H1 (cell line): ENCODE data around the gene AAK1. TPM values are rescaled to one million over a fixed set of nuclear protein-coding genes. Genes with fewer than 3 reads are reported as not detected.

Experiments used
- CTCF ChIA-PET: fragments of 300-600 bp; sonication (Branson Sonifier 250); formaldehyde crosslinking; loops from one replicate; lab custom pipeline; 2021; ENCODE audit not compliant: partially characterized antibody; lab: Charles Lee
- POLR2A ChIA-PET: fragments of 300-600 bp; sonication (Branson Sonifier 250); formaldehyde crosslinking; loops from one replicate; lab custom pipeline; 2021; ENCODE audit warnings: inconsistent platforms; ENCODE audit not compliant: partially characterized antibody; lab: Charles Lee
- DNase-seq, 2 experiments: peaks; one replicate each; pipeline versions ENCODE4 v3.0.0 to v3.0.0-alpha.2; 2010 to 2022; ENCODE audit warnings: low spot score in 2 of 2, low read depth in 1 of 2, mixed read lengths in 1 of 2
- FAIRE-seq: peaks from 2 replicates; lab custom pipeline; 2011; peaks lifted over from hg19 to GRCh38; lab: Jason Lieb, UNC
- H2AFZ ChIP-seq: 2 replicates; pipeline ENCODE4 v1.8.1; 2012; ENCODE audit warnings: low read length, inconsistent platforms
- H2AK5ac ChIP-seq: 2 replicates; pipeline ENCODE4 v1.6.1; 2013; ENCODE audit warnings: low read depth, low read length
- H2BK120ac ChIP-seq: replicated peaks from 2 replicates; pipeline ENCODE3; 2013; ENCODE audit warnings: low read depth, low read length, inconsistent platforms
- H2BK12ac ChIP-seq: 2 replicates; pipeline ENCODE4 v1.6.1; 2013; ENCODE audit warnings: low read depth, low read length
- H2BK15ac ChIP-seq: 2 replicates; pipeline ENCODE4 v1.6.1; 2013; ENCODE audit warnings: low read length
- H2BK20ac ChIP-seq: 2 replicates; pipeline ENCODE4 v1.6.1; 2013; ENCODE audit warnings: low read length
- H2BK5ac ChIP-seq: 2 replicates; pipeline ENCODE4 v1.6.1; 2013; ENCODE audit warnings: low read depth, low read length
- H3K14ac ChIP-seq: 2 replicates; pipeline ENCODE4 v1.6.1; 2013; ENCODE audit warnings: inconsistent platforms; ENCODE audit not compliant: insufficient read length
- H3K18ac ChIP-seq: 2 replicates; pipeline ENCODE4 v1.6.1; 2013; ENCODE audit warnings: low read length; ENCODE audit errors: extremely low read depth
- H3K23ac ChIP-seq: 2 replicates; pipeline ENCODE4 v1.6.1; 2013; ENCODE audit warnings: inconsistent platforms; ENCODE audit not compliant: insufficient read length
- H3K23me2 ChIP-seq: 2 replicates; pipeline ENCODE4 v1.6.1; 2013; ENCODE audit warnings: low read depth, low read length
- H3K27ac ChIP-seq: 2 replicates; pipeline ENCODE4 v1.6.1; 2011; ENCODE audit warnings: low read depth, low read length, inconsistent platforms
- H3K27me3 ChIP-seq, 4 experiments: replicated peaks in 1 of 4; 1 replicate in 1 of 4; 2 replicates in 3 of 4; pipeline versions ENCODE4 v1.6.1 to v1.8.1; 2011 to 2013; ENCODE audit warnings: low read length in 3 of 4, mild to moderate bottlenecking in 3 of 4, inconsistent platforms in 2 of 4, mixed read lengths in 2 of 4, moderate library complexity in 1 of 4; ENCODE audit not compliant: control insufficient read depth in 3 of 4, insufficient read depth in 3 of 4; ENCODE audit errors: extremely low read depth in 1 of 4
- H3K36me3 ChIP-seq, 4 experiments: 2 replicates each; pipeline versions ENCODE4 v1.6.1 to v1.8.1; 2011 to 2013; ENCODE audit warnings: mild to moderate bottlenecking in 4 of 4, low read length in 3 of 4, moderate library complexity in 2 of 4, control low read depth in 1 of 4, inconsistent platforms in 1 of 4; ENCODE audit not compliant: insufficient read depth in 4 of 4, control insufficient read depth in 2 of 4
- H3K4ac ChIP-seq: replicated peaks from 2 replicates; pipeline ENCODE3; 2013; ENCODE audit warnings: low read length, low read depth, mixed read lengths, inconsistent platforms; ENCODE audit not compliant: insufficient read length
- H3K4me1 ChIP-seq, 4 experiments: replicated peaks in 1 of 4; 1 replicate in 1 of 4; 2 replicates in 3 of 4; pipeline versions ENCODE4 v1.6.1 to v1.8.1; 2011 to 2013; ENCODE audit warnings: low read length in 3 of 4, inconsistent platforms in 2 of 4, mixed read lengths in 1 of 4; ENCODE audit not compliant: insufficient read depth in 4 of 4, control insufficient read depth in 3 of 4
- H3K4me2 ChIP-seq, 2 experiments: 2 replicates each; pipeline versions ENCODE4 v1.6.1 to v1.8.1; 2011 to 2013; ENCODE audit warnings: low read depth in 2 of 2, low read length in 2 of 2, control low read depth in 1 of 2, inconsistent platforms in 1 of 2, mild to moderate bottlenecking in 1 of 2; ENCODE audit not compliant: insufficient read depth in 1 of 2
- H3K4me3 ChIP-seq, 4 experiments: fragments of 200-600, 300-600 bp in 1 of 4; sonication (generic), shearing (Covaris generic), sonication (Bioruptor Twin) in 1 of 4; 2 replicates each; pipeline versions ENCODE4 v1.5.1 to v1.8.1; 2011 to 2016; ENCODE audit warnings: low read length in 4 of 4, low read depth in 3 of 4, control low read depth in 2 of 4, inconsistent platforms in 2 of 4, mild to moderate bottlenecking in 2 of 4, mixed read lengths in 1 of 4, moderate library complexity in 1 of 4; ENCODE audit not compliant: insufficient read depth in 2 of 4; ENCODE audit errors: extremely low read depth in 1 of 4
- H3K56ac ChIP-seq: replicated peaks from 2 replicates; pipeline ENCODE3; 2013; ENCODE audit warnings: low read depth, mild to moderate bottlenecking, mixed read lengths, low read length, inconsistent platforms; ENCODE audit not compliant: insufficient read length
- H3K79me1 ChIP-seq: 2 replicates; pipeline ENCODE4 v1.6.1; 2013; ENCODE audit warnings: low read depth, low read length, control low read depth
- H3K79me2 ChIP-seq, 2 experiments: 2 replicates each; pipeline versions ENCODE4 v1.6.1 to v1.8.1; 2012 to 2013; ENCODE audit warnings: low read length in 2 of 2, mild to moderate bottlenecking in 2 of 2, inconsistent platforms in 1 of 2; ENCODE audit not compliant: insufficient read depth in 2 of 2, control insufficient read depth in 1 of 2
- H3K9ac ChIP-seq, 4 experiments: replicated peaks in 1 of 4; 1 replicate in 1 of 4; 2 replicates in 3 of 4; pipeline versions ENCODE4 v1.6.1 to v1.8.1; 2011 to 2013; ENCODE audit warnings: low read depth in 3 of 4, low read length in 3 of 4, control low read depth in 2 of 4, mild to moderate bottlenecking in 2 of 4, moderate library complexity in 2 of 4, inconsistent platforms in 1 of 4; ENCODE audit errors: extremely low read depth in 1 of 4
- H3K9me3 ChIP-seq, 2 experiments: 2 replicates each; pipeline versions ENCODE4 v1.6.1 to v1.8.1; 2012 to 2013; ENCODE audit warnings: mild to moderate bottlenecking in 2 of 2, moderate library complexity in 2 of 2, control low read depth in 1 of 2, inconsistent platforms in 1 of 2, low read depth in 1 of 2, low read length in 1 of 2, mixed read lengths in 1 of 2; ENCODE audit not compliant: insufficient read depth in 2 of 2
- H4K20me1 ChIP-seq, 2 experiments: replicated peaks in 1 of 2; 2 replicates each; pipeline versions ENCODE3 to v1.8.1; 2011 to 2013; ENCODE audit warnings: inconsistent platforms in 2 of 2, low read length in 2 of 2, mild to moderate bottlenecking in 1 of 2; ENCODE audit not compliant: insufficient read depth in 2 of 2, control insufficient read depth in 1 of 2
- H4K5ac ChIP-seq: 2 replicates; pipeline ENCODE4 v1.6.1; 2013; ENCODE audit warnings: low read length, low read depth, mixed read lengths, inconsistent platforms; ENCODE audit not compliant: insufficient read length
- H4K8ac ChIP-seq: 2 replicates; pipeline ENCODE4 v1.8.0; 2013; ENCODE audit warnings: mild to moderate bottlenecking, moderate library complexity, low read length, inconsistent platforms; ENCODE audit not compliant: insufficient read depth; ENCODE audit errors: extremely low read depth
- H4K91ac ChIP-seq: replicated peaks from 2 replicates; pipeline ENCODE3; 2013; ENCODE audit warnings: low read length, mixed read lengths, inconsistent platforms; ENCODE audit not compliant: insufficient read length
- ASH2L ChIP-seq: fragments of 200-600, 300-600 bp; sonication (generic); IDR thresholded peaks from one replicate; pipeline ENCODE4 v1.7.1; 2017; ENCODE audit warnings: low read length
- EZH2 ChIP-seq: fragments of 200-600 bp; sonication (generic); IDR thresholded peaks from 2 replicates; pipeline ENCODE4 v1.7.1; 2012; ENCODE audit warnings: low read depth, mild to moderate bottlenecking, moderate library complexity, low read length, inconsistent platforms; ENCODE audit not compliant: severe bottlenecking
- GTF2F1 ChIP-seq: IDR thresholded peaks from 2 replicates; pipeline ENCODE4 v1.6.1; 2012; ENCODE audit warnings: low read depth, low read length, improper control_type of control experiment, borderline replicate concordance
- HDAC6 ChIP-seq: IDR thresholded peaks from one replicate; pipeline ENCODE4 v1.7.1; 2012; ENCODE audit warnings: low read depth, mild to moderate bottlenecking, inconsistent platforms, low read length, moderate library complexity
- KDM5A ChIP-seq: fragments of 200-600 bp; IDR thresholded peaks from 2 replicates; pipeline ENCODE4 v1.7.1; 2012; ENCODE audit warnings: mild to moderate bottlenecking, low read length, inconsistent platforms, mixed read lengths
- MAFK ChIP-seq: IDR thresholded peaks from 2 replicates; pipeline ENCODE4 v1.6.1; 2012; ENCODE audit warnings: low read depth, mild to moderate bottlenecking, improper control_type of control experiment, low read length
- NANOG ChIP-seq: IDR thresholded peaks from 2 replicates; pipeline ENCODE4 v1.6.1; 2011; ENCODE audit warnings: low read length, low read depth, mild to moderate bottlenecking, inconsistent platforms; ENCODE audit not compliant: insufficient read depth, poor library complexity, severe bottlenecking
- NRF1 ChIP-seq: IDR thresholded peaks from 2 replicates; pipeline ENCODE4 v1.6.1; 2011; ENCODE audit warnings: mild to moderate bottlenecking, low read depth, low read length, improper control_type of control experiment
- RBBP5 ChIP-seq: IDR thresholded peaks from 2 replicates; pipeline ENCODE4 v1.7.1; 2012; ENCODE audit warnings: low read depth, mild to moderate bottlenecking, inconsistent platforms, low read length, moderate library complexity, borderline replicate concordance
- RFX5 ChIP-seq: IDR thresholded peaks from 2 replicates; pipeline ENCODE4 v1.6.1; 2011; ENCODE audit warnings: low read depth, low read length, improper control_type of control experiment, borderline replicate concordance
- RNF2 ChIP-seq: fragments of 200-900, 300-1000 bp; sonication (generic); IDR thresholded peaks from 2 replicates; pipeline ENCODE4 v1.7.1; 2016; ENCODE audit warnings: borderline replicate concordance, low read depth, mild to moderate bottlenecking, antibody characterized with exemption, low read length; ENCODE audit not compliant: poor library complexity, severe bottlenecking; ENCODE audit errors: missing control alignments
- SIN3A ChIP-seq, 2 experiments: IDR thresholded peaks in 1 of 2; conservative IDR thresholded peaks in 1 of 2; 2 replicates each; pipeline ENCODE4 v1.6.1; 2011 to 2012; ENCODE audit warnings: low read length in 2 of 2, improper control_type of control experiment in 1 of 2, low read depth in 1 of 2, mild to moderate bottlenecking in 1 of 2
- ZNF274 ChIP-seq: IDR thresholded peaks from 2 replicates; pipeline ENCODE4 v1.7.0; 2012; ENCODE audit warnings: low read length, borderline replicate concordance; ENCODE audit errors: extremely low read depth
- WGBS, 2 experiments: shearing (Covaris generic) in 1 of 2; methylation state at CpG; one replicate each; pipeline versions ENCODE4 v1.1.6 to v1.1.7; 2013 to 2015; ENCODE audit warnings: low lambda C conversion rate in 2 of 2, mixed read lengths in 2 of 2, inconsistent platforms in 1 of 2, low coverage in 1 of 2, missing lambda C conversion rate in 1 of 2; ENCODE audit not compliant: insufficient replicate concordance in 2 of 2, insufficient coverage in 1 of 2, insufficient read length in 1 of 2; ENCODE audit errors: extremely low coverage in 1 of 2, missing lambda C conversion rate in 1 of 2; 5-methylcytosine and 5-hydroxymethylcytosine counted together
- polyA plus RNA-seq, 7 experiments: library from polyadenylated mRNA; depleted of rRNA in 3 of 7; stranded (reverse) in 5 of 7; unstranded in 2 of 7; fragments of >200 nt in 5 of 7; fragments of 200-250 nt in 2 of 7; gene quantifications; 1 replicate in 5 of 7; 2 replicates in 1 of 7; 4 replicates in 1 of 7; pipeline versions ENCODE4 v1.2.1 to v1.2.3, GENCODE V29; 2011 to 2013; ENCODE audit warnings: missing spikeins in 2 of 7, mixed read lengths in 2 of 7
- total RNA-seq: library from RNA; stranded (reverse); fragmentation: NEBNext Ultra II Directional; extraction: Animal tissue kit (Norgen Biotek cat#: 25700); gene quantifications from 2 replicates; pipeline ENCODE4 v1.2.1, GENCODE V29; 2021

AAK1 gene
- total and polyA plus RNA-seq, 2 of the 8 experiments (the other 6 are each of a cell fraction or from before 2014, with no cell fraction given) = 10.0 to 40.5 TPM

- no peak overlapping the region for H3K27ac ChIP-seq
- no peak overlapping the region for H2BK5ac ChIP-seq
- no peak overlapping the region for H3K23ac ChIP-seq
- H3K9me3 ChIP-seq = peaks cover 0 to 3% of the 10 kb centered on the region in 2 experiments; a peak in 1 of 4 replicates
- WGBS, 2 experiments = 91% methylated on average over 1 of the region's 1 CpG; no CpG with 5 or more reads in 1 of the 2 experiments
- H3K4me3 ChIP-seq = no peak overlapping the region
- H2AK5ac ChIP-seq = no peak overlapping the region
- no peaks in the 10 kb centered on the region for H3K4me1 ChIP-seq
- no peak overlapping the region for H3K4me2 ChIP-seq
- H2BK15ac ChIP-seq = no peak overlapping the region
- FAIRE-seq = no peak
- POLR2A ChIA-PET = interaction anchor here (1.0 kb wide), 1 partner anchor 26 kb away, joined by 3 read pairs; no protein-coding TSS in a partner anchor
- no peak overlapping the region for H2BK120ac ChIP-seq
- H2AFZ ChIP-seq = no peak overlapping the region
- peaks cover 0 to 24% of the 10 kb centered on the region in 2 experiments; a peak in 1 of 4 replicates for H3K79me2 ChIP-seq
- no peak overlapping the region for H4K5ac ChIP-seq
- no peak overlapping the region for H3K56ac ChIP-seq
- no peaks in the 10 kb centered on the region for H3K36me3 ChIP-seq
- no peak overlapping the region for H3K9ac ChIP-seq
- no peaks in the 10 kb centered on the region for H4K20me1 ChIP-seq
- no peak overlapping the region for H3K18ac ChIP-seq
- no peak overlapping the region for H4K8ac ChIP-seq
- H2BK12ac ChIP-seq = no peak overlapping the region
- H3K27me3 ChIP-seq = no peaks in the 10 kb centered on the region
- DNase-seq = no peak
- H4K91ac ChIP-seq = no peak overlapping the region
- CTCF ChIA-PET = interaction anchor here (1.2 to 1.5 kb wide), 3 partner anchors 8 to 120 kb away, joined by 3 to 4 read pairs (median 3); no protein-coding TSS in a partner anchor
- no peak overlapping the region for H3K14ac ChIP-seq
- peaks cover 5% of the 10 kb centered on the region for H3K79me1 ChIP-seq
- no peak overlapping the region for H3K4ac ChIP-seq
- no peak overlapping the region for H2BK20ac ChIP-seq
- no peaks in the 10 kb centered on the region for H3K23me2 ChIP-seq
- TF ChIP-seq HDAC6 = no peak
- no peak for TF ChIP-seq MAFK
- no peak for TF ChIP-seq ZNF274
- no peak for TF ChIP-seq RNF2
- no peak for TF ChIP-seq NANOG
- no peak for TF ChIP-seq RBBP5
- no peak for TF ChIP-seq ASH2L
- TF ChIP-seq SIN3A (conservative IDR thresholded peaks at IDR 0.05 in 1 of 2, IDR thresholded peaks at IDR 0.05 in 1 of 2; ENCODE audit: low read depth in 1 of 2, low read length in 2 of 2) = no peak
- no peak for TF ChIP-seq KDM5A
- no peak for TF ChIP-seq RFX5
- TF ChIP-seq EZH2 = no peak
- no peak for TF ChIP-seq GTF2F1
- TF ChIP-seq NRF1 = no peak
Observed at GRCh38 chr2:69604836-69605235, 38.7 kb downstream of the AAK1 start.
